ENCODE measurements around the gene CEP78. TPM values are rescaled to one million over a fixed set of nuclear protein-coding genes. Genes with fewer than 3 reads are reported as not detected.
"Not testable (repeated sequence)": the region's sequence is repeated elsewhere in the genome, so short reads cannot be mapped to it uniquely, and the experiment has no call there.

The CEP78 gene
- total RNA-seq, 4 donors from 2014 or later = 15.7 to 20.7 (median 18.4) TPM

- Histone ChIP-seq H3K27me3 (no peaks in the 10 kb centered on the region), H3K36me3 (no peaks in the 10 kb centered on the region), H3K9me3 (no peaks in the 10 kb centered on the region), H3K4me1 (peaks cover 20 to 23% of the 10 kb centered on the region in 2 donors), H3K4me3 (replicated peaks in 1 of 3) (no peak overlapping the region), H3K27ac (peak overlapping the region; percentile 24 to 80 (median 70))
- DNase-seq = peak in 1 of 2 donors; percentile 14
- no peak for TF ChIP-seq POLR2A (IDR thresholded peaks at IDR 0.05)
- no peak for TF ChIP-seq CTCF (IDR thresholded peaks at IDR 0.05)
- 77 to 87% methylated on average over 5 of the region's 5 CpGs for WGBS, 2 donors
- intact Hi-C loops (cut with DNase I) = no loop called here
These were observed 46.4 kb upstream of the CEP78 start for GRCh38 chr9:78189461-78189860.

GRCh38 chr9:78191931-78192330 is 43.9 kb upstream of the CEP78 start:
- Histone ChIP-seq H3K4me3 (replicated peaks in 1 of 3) (no peak overlapping the region), H3K27me3 (no peaks in the 10 kb centered on the region), H3K4me1 (peaks cover 20 to 23% of the 10 kb centered on the region in 2 donors), H3K9me3 (no peaks in the 10 kb centered on the region), H3K36me3 (no peaks in the 10 kb centered on the region), H3K27ac (no peak overlapping the region)
- intact Hi-C loops (cut with DNase I) = no loop called here
- no peak for TF ChIP-seq CTCF (IDR thresholded peaks at IDR 0.05)
- TF ChIP-seq POLR2A (IDR thresholded peaks at IDR 0.05) = no peak
- no peak for DNase-seq

GRCh38 chr9:78196258-78196657 is 39.6 kb upstream of the CEP78 start:
- H3K36me3 ChIP-seq = no peaks in the 10 kb centered on the region
- H3K27me3 ChIP-seq = no peaks in the 10 kb centered on the region
- H3K4me3 ChIP-seq (replicated peaks in 1 of 3) = no peak overlapping the region
- H3K27ac ChIP-seq = no peak overlapping the region
- no peak for TF ChIP-seq POLR2A (IDR thresholded peaks at IDR 0.05)
- TF ChIP-seq CTCF (IDR thresholded peaks at IDR 0.05) = no peak
- WGBS, 2 donors = 74 to 86% methylated on average over 1 of the region's 1 CpG
- intact Hi-C loops (cut with DNase I) = no loop called here
- no peaks in the 10 kb centered on the region for H3K9me3 ChIP-seq
- DNase-seq = no peak
- no peaks in the 10 kb centered on the region for H3K4me1 ChIP-seq

DNA sequence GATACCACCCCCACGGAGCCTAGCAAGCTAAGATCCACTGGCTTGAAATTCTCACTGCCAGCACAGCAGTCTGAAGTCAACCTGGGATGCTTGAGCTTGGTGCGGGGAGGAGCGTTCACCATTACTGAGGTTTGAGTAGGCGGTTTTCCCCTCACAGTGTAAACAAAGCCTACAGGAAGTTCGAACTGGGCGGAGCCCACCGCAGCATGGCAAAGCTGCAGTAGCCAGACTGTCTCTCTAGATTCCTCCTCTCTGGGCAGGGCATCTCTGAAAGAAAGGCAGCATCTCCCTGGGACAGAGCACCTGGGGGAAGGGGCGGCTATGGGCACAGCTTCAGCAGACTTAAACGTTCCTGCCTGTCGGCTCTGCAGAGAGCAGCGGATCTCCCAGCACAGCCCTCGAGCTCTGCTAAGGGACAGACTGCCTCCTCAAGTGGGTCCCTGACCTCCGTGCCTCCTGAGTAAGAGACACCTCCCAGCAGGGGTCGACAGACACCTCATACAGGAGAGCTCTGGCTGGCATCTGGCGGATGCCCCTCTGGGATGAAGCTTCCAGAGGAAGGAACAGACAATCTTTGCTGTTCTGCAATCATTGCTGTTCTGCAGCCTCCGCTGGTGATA is 34.6 kb upstream of the CEP78 start:
- intact Hi-C loops (cut with DNase I) = not testable (repeated sequence)
- 35 to 51% methylated on average over 7 to 9 of the region's 16 CpGs for WGBS, 2 donors

GRCh38 chr9:78207319-78207718 is 28.6 kb upstream of the CEP78 start:
- Histone ChIP-seq H3K27ac (no peak overlapping the region), H3K27me3 (no peaks in the 10 kb centered on the region), H3K9me3 (no peaks in the 10 kb centered on the region), H3K4me1 (no peaks in the 10 kb centered on the region), H3K36me3 (no peaks in the 10 kb centered on the region), H3K4me3 (replicated peaks in 1 of 3) (no peak overlapping the region)
- intact Hi-C loops (cut with DNase I) = no loop called here
- no peak for DNase-seq
- 76 to 81% methylated on average over 2 of the region's 2 CpGs for WGBS, 2 donors
- no peak for TF ChIP-seq CTCF (IDR thresholded peaks at IDR 0.05)
- TF ChIP-seq POLR2A (IDR thresholded peaks at IDR 0.05) = no peak

More for the DNA sequence above, 34.6 kb upstream of the CEP78 start:
- not testable (repeated sequence) for H3K9me3 ChIP-seq; H3K4me1 ChIP-seq; H3K27ac ChIP-seq; H3K27me3 ChIP-seq; H3K36me3 ChIP-seq; H3K4me3 ChIP-seq (replicated peaks in 1 of 3)
- DNase-seq = peak in 1 of 2 donors; percentile 13
